Measurements from ENCODE around the gene MPG.

DNA sequence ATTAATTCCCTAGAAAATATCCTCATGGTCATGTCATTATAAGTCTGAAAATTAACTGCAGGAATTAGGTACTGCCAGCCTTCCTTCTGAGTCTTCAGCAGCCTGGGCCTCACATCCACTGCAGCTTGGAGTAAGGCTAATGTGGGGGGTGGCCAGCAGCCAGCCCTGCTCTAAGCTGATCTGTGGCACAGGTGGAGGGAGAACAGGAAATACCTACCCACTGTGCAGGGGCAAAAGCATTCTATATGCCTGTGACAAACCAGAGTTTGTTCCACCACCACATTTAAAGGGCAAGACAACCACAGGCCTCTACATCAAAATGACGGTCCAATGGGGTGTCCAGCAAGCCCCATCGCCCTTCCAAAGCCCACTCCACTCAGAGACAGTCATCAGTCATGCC, 51.0 kb downstream of the MPG start:
- TF ChIP-seq, protein P1, sequence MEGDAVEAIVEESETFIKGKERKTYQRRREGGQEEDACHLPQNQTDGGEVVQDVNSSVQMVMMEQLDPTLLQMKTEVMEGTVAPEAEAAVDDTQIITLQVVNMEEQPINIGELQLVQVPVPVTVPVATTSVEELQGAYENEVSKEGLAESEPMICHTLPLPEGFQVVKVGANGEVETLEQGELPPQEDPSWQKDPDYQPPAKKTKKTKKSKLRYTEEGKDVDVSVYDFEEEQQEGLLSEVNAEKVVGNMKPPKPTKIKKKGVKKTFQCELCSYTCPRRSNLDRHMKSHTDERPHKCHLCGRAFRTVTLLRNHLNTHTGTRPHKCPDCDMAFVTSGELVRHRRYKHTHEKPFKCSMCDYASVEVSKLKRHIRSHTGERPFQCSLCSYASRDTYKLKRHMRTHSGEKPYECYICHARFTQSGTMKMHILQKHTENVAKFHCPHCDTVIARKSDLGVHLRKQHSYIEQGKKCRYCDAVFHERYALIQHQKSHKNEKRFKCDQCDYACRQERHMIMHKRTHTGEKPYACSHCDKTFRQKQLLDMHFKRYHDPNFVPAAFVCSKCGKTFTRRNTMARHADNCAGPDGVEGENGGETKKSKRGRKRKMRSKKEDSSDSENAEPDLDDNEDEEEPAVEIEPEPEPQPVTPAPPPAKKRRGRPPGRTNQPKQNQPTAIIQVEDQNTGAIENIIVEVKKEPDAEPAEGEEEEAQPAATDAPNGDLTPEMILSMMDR (IDR thresholded peaks at IDR 0.05) = no peak
- TF ChIP-seq EZH2 (IDR thresholded peaks at IDR 0.05; ENCODE audit: borderline replicate concordance, insufficient read depth, low read depth, low read length, poor library complexity, severe bottlenecking) = no peak
